ENCODE results near the gene PA2G4. TPM values are rescaled to one million over a fixed set of nuclear protein-coding genes. Genes with fewer than 3 reads are reported as not detected.

PA2G4 gene
- polyA plus RNA-seq, 10 donors: 93.0 to 121 (median 109) TPM

Other genes starting within 250 kb of the PA2G4 start
- 10 to 100 TPM; 18.2 to 28.2 (median 21.2) TPM for gene PYM1, start 176.7 kb upstream of the PA2G4 start, polyA plus RNA-seq (ENCODE audit: insufficient read length in 10 of 10)
- gene DGKA, start 173.4 kb upstream of the PA2G4 start, polyA plus RNA-seq (ENCODE audit: insufficient read length in 10 of 10): 10 to 100 TPM; 12.8 to 49.9 (median 22.0) TPM
- gene PMEL, start 138.5 kb upstream of the PA2G4 start, polyA plus RNA-seq (ENCODE audit: insufficient read length in 10 of 10): 10 to 100 TPM in 2 of 10 donors, 1 to 10 TPM in 5, under 1 TPM in 3; 0.71 to 38.1 (median 1.4) TPM
- 10 to 100 TPM; 21.0 to 42.1 (median 28.6) TPM for gene CDK2, start 137.7 kb upstream of the PA2G4 start, polyA plus RNA-seq (ENCODE audit: insufficient read length in 10 of 10)
- 100 to 1,000 TPM in 9 of 10 donors, 10 to 100 TPM in 1; 99.4 to 141 (median 121) TPM for gene RAB5B, start 130.5 kb upstream of the PA2G4 start, polyA plus RNA-seq (ENCODE audit: insufficient read length in 10 of 10)
- 10 to 100 TPM; 11.8 to 16.9 (median 12.9) TPM for gene SUOX, start 107.3 kb upstream of the PA2G4 start, polyA plus RNA-seq (ENCODE audit: insufficient read length in 10 of 10)
- gene IKZF4, start 83.5 kb upstream of the PA2G4 start, polyA plus RNA-seq (ENCODE audit: insufficient read length in 10 of 10): 10 to 100 TPM in 1 of 10 donors, 1 to 10 TPM in 9; 5.5 to 11.3 (median 7.8) TPM
- gene RPS26, start 62.6 kb upstream of the PA2G4 start, polyA plus RNA-seq (ENCODE audit: insufficient read length in 10 of 10): 100 to 1,000 TPM in 8 of 10 donors, 10 to 100 TPM in 2; 79.8 to 679 (median 311) TPM
- gene ERBB3, start 24.4 kb upstream of the PA2G4 start, polyA plus RNA-seq (ENCODE audit: insufficient read length in 10 of 10): 100 to 1,000 TPM in 9 of 10 donors, 10 to 100 TPM in 1; 83.9 to 228 (median 151) TPM
- 1,000 to 10,000 TPM; 4,692 to 6,543 (median 5,537) TPM for gene RPL41, start 12.1 kb downstream of the PA2G4 start, polyA plus RNA-seq (ENCODE audit: insufficient read length in 10 of 10)
- gene ZC3H10, start 13.7 kb downstream of the PA2G4 start, polyA plus RNA-seq (ENCODE audit: insufficient read length in 10 of 10): 1 to 10 TPM; 3.4 to 6.3 (median 4.6) TPM
- 10 to 100 TPM; 64.1 to 91.1 (median 79.6) TPM for gene ESYT1, start 23.7 kb downstream of the PA2G4 start, polyA plus RNA-seq (ENCODE audit: insufficient read length in 10 of 10)
- gene MYL6B, start 48.0 kb downstream of the PA2G4 start, polyA plus RNA-seq (ENCODE audit: insufficient read length in 10 of 10): 100 to 1,000 TPM; 502 to 996 (median 790) TPM
- 1,000 to 10,000 TPM; 1,255 to 1,671 (median 1,389) TPM for gene MYL6, start 53.8 kb downstream of the PA2G4 start, polyA plus RNA-seq (ENCODE audit: insufficient read length in 10 of 10)
- 10 to 100 TPM; 49.9 to 75.2 (median 61.1) TPM for gene SMARCC2, start 84.9 kb downstream of the PA2G4 start, polyA plus RNA-seq (ENCODE audit: insufficient read length in 10 of 10)
- 10 to 100 TPM; 31.6 to 52.0 (median 41.4) TPM for gene RNF41, start 117.4 kb downstream of the PA2G4 start, polyA plus RNA-seq (ENCODE audit: insufficient read length in 10 of 10)
- 10 to 100 TPM; 13.7 to 22.0 (median 19.3) TPM for gene NABP2, start 119.8 kb downstream of the PA2G4 start, polyA plus RNA-seq (ENCODE audit: insufficient read length in 10 of 10)
- 1 to 10 TPM in 1 of 10 donors, under 1 TPM in 7, not detected in 2; 0.32 to 1.0 (median 0.55) TPM for gene SLC39A5, start 125.5 kb downstream of the PA2G4 start, polyA plus RNA-seq (ENCODE audit: insufficient read length in 10 of 10)
- gene ANKRD52, start 153.8 kb downstream of the PA2G4 start, polyA plus RNA-seq (ENCODE audit: insufficient read length in 10 of 10): 10 to 100 TPM; 14.1 to 21.7 (median 18.1) TPM
- 10 to 100 TPM; 13.8 to 34.9 (median 18.4) TPM for gene COQ10A, start 162.4 kb downstream of the PA2G4 start, polyA plus RNA-seq (ENCODE audit: insufficient read length in 10 of 10)
- gene CS, start 195.8 kb downstream of the PA2G4 start, polyA plus RNA-seq (ENCODE audit: insufficient read length in 10 of 10): 100 to 1,000 TPM; 166 to 293 (median 221) TPM
- 10 to 100 TPM; 45.4 to 75.7 (median 52.2) TPM for gene CNPY2, start 211.4 kb downstream of the PA2G4 start, polyA plus RNA-seq (ENCODE audit: insufficient read length in 10 of 10)
- 10 to 100 TPM; 26.3 to 67.2 (median 45.8) TPM for gene PAN2, start 229.4 kb downstream of the PA2G4 start, polyA plus RNA-seq (ENCODE audit: insufficient read length in 10 of 10)
- gene IL23A, start 234.3 kb downstream of the PA2G4 start, polyA plus RNA-seq (ENCODE audit: insufficient read length in 10 of 10): under 1 TPM in 9 of 10 donors, not detected in 1; 0.19 to 0.90 (median 0.61) TPM

Data from muscle of back (tissue), 10 donors.